Measurements from ENCODE around the gene C21orf58. TPM values are rescaled to one million over a fixed set of nuclear protein-coding genes. Genes with fewer than 3 reads are reported as not detected.

Gene C21orf58
- total RNA-seq, 1 experiment from 2014 or later: 10.8 TPM

DNA sequence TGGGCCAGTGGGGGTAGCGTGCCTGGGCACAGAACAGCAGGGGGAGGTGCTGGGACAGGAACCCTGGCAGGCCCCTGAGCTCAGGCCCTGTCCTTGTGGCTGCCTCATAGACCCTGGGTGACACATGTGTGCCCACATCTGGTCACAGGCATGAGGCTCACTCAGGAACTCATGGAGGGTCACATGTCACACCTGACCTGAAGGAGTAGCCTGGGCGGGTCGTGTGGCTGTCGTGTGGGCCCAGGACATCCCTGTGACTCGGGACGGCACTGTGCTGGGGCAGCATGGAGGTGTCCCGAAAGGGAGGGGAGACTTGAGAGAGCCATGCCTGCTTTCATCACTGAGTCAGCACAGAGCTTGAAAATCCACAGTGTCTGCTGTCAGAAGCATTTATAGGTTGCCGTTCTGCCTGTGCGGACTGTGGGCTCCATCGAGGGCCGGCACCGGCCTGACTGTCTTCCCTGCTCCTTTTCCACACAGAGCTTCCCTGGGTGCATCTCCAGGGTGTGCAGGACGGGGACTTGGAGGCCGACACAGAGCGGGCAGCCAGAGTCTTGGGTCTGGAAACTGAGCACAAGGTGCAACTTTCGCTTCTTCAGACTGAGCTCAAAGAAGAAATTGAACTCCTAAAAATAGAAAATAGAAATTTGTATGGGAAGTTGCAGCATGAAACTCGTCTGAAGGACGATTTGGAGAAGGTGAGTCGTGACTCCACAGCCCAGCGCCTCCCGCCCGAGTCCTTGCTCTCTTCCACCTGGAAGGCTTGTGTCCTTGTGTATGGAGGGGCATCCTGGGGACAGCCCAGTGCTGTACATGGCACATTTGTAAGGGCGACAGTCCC is 33.0 kb upstream of the C21orf58 start (continued):
- TF ChIP-seq FOSL1 (IDR thresholded peaks at IDR 0.05; ENCODE audit: low read depth) (no peak), YY1 (IDR thresholded peaks at IDR 0.05; ENCODE audit: extremely low read depth, insufficient replicate concordance, low read depth, low read length) (no peak), POLR2A (IDR thresholded peaks at IDR 0.05; ENCODE audit: borderline replicate concordance, extremely low read depth, insufficient read depth, insufficient read length) (no peak), EGR1 (IDR thresholded peaks at IDR 0.05; ENCODE audit: low read depth) (no peak), POLR2AphosphoS5 (IDR thresholded peaks at IDR 0.05; ENCODE audit: low read depth, low read length) (no peak), TCF7L2 (IDR thresholded peaks at IDR 0.05; ENCODE audit: borderline replicate concordance, extremely low read depth, insufficient read depth, insufficient read length) (no peak), EZH2phosphoT487 (IDR thresholded peaks at IDR 0.05; ENCODE audit: borderline replicate concordance) (no peak)
- TF ChIP-seq, protein P1, sequence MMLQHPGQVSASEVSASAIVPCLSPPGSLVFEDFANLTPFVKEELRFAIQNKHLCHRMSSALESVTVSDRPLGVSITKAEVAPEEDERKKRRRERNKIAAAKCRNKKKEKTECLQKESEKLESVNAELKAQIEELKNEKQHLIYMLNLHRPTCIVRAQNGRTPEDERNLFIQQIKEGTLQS (IDR thresholded peaks at IDR 0.05): no peak
- TF ChIP-seq, protein P2, sequence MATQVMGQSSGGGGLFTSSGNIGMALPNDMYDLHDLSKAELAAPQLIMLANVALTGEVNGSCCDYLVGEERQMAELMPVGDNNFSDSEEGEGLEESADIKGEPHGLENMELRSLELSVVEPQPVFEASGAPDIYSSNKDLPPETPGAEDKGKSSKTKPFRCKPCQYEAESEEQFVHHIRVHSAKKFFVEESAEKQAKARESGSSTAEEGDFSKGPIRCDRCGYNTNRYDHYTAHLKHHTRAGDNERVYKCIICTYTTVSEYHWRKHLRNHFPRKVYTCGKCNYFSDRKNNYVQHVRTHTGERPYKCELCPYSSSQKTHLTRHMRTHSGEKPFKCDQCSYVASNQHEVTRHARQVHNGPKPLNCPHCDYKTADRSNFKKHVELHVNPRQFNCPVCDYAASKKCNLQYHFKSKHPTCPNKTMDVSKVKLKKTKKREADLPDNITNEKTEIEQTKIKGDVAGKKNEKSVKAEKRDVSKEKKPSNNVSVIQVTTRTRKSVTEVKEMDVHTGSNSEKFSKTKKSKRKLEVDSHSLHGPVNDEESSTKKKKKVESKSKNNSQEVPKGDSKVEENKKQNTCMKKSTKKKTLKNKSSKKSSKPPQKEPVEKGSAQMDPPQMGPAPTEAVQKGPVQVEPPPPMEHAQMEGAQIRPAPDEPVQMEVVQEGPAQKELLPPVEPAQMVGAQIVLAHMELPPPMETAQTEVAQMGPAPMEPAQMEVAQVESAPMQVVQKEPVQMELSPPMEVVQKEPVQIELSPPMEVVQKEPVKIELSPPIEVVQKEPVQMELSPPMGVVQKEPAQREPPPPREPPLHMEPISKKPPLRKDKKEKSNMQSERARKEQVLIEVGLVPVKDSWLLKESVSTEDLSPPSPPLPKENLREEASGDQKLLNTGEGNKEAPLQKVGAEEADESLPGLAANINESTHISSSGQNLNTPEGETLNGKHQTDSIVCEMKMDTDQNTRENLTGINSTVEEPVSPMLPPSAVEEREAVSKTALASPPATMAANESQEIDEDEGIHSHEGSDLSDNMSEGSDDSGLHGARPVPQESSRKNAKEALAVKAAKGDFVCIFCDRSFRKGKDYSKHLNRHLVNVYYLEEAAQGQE (IDR thresholded peaks at IDR 0.05; ENCODE audit: low read depth): no peak

DNA sequence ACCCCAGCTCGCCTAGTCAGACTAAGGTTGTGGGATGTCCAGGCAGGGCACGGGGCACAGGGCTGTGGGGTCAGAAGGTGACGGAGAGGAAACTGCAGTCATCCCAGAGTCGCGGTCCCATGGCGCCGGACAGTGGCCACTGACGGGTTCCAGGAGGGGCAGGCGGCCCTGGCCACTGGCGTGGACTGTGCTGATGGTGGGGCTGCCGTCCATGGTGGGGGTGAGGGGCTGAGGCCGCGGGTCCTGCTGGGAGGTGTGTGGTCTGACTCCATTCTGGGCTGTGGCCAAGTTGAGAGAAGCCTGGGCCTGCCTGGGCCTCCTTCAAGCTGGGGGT is 32.3 kb upstream of the C21orf58 start:
- H2AFZ ChIP-seq (ENCODE audit: low read depth, low read length, poor library complexity, severe bottlenecking): no peak overlapping the region
- no peaks in the 10 kb centered on the region for H4K20me1 ChIP-seq (ENCODE audit: insufficient read depth)
- no peaks in the 10 kb centered on the region for H3K9me3 ChIP-seq (ENCODE audit: control insufficient read depth in 1 of 2, insufficient read depth in 1 of 2, low read depth in 1 of 2, low read length in 2 of 2)
- no peak overlapping the region for H3K27ac ChIP-seq (ENCODE audit: low read depth, low read length)
- POLR2A ChIA-PET: no interaction called here
- H3K36me3 ChIP-seq (ENCODE audit: control insufficient read depth in 1 of 2, insufficient read depth in 2 of 2, low read length in 2 of 2): peaks cover 10 to 19% of the 10 kb centered on the region in 2 experiments; a peak in 3 of 4 replicates
- ATAC-seq (no peak), DNase-seq (ENCODE audit: low read depth, low spot score) (no peak)
- RAD21 ChIA-PET (ENCODE audit: low non-redundant PET in 1 of 2, low total read pairs in 2 of 2, uncharacterized antibody in 2 of 2, unreplicated experiment in 2 of 2): no interaction called here
- no TSS peak for BruUV-seq (replicated peaks)
- H3K4me1 ChIP-seq (ENCODE audit: control insufficient read depth in 1 of 2, insufficient read depth in 2 of 2, low read length in 2 of 2): no peaks in the 10 kb centered on the region
- no peaks in the 10 kb centered on the region for H3K9me2 ChIP-seq (ENCODE audit: insufficient read depth)
- H3K4me2 ChIP-seq (ENCODE audit: low read length): no peak overlapping the region
- CTCF ChIA-PET: no interaction called here
- intact Hi-C loops (cut with micrococcal nuclease): no loop called here
- H3K9ac ChIP-seq (ENCODE audit: low read length): no peak overlapping the region
- H3K4me3 ChIP-seq (replicated peaks in 1 of 2; ENCODE audit: low read depth in 1 of 2, low read length in 2 of 2): no peak overlapping the region
- no peaks in the 10 kb centered on the region for H3K79me2 ChIP-seq (ENCODE audit: insufficient read depth, low read length)
- H3K27me3 ChIP-seq (ENCODE audit: insufficient read depth, low read length): no peaks in the 10 kb centered on the region
- TF ChIP-seq POLR2AphosphoS5 (IDR thresholded peaks at IDR 0.05; ENCODE audit: low read depth, low read length): no peak
- no peak for TF ChIP-seq FOSL1 (IDR thresholded peaks at IDR 0.05; ENCODE audit: low read depth)
- TF ChIP-seq POLR2A (IDR thresholded peaks at IDR 0.05; ENCODE audit: borderline replicate concordance, extremely low read depth, insufficient read depth, insufficient read length): no peak
- TF ChIP-seq, protein P3, sequence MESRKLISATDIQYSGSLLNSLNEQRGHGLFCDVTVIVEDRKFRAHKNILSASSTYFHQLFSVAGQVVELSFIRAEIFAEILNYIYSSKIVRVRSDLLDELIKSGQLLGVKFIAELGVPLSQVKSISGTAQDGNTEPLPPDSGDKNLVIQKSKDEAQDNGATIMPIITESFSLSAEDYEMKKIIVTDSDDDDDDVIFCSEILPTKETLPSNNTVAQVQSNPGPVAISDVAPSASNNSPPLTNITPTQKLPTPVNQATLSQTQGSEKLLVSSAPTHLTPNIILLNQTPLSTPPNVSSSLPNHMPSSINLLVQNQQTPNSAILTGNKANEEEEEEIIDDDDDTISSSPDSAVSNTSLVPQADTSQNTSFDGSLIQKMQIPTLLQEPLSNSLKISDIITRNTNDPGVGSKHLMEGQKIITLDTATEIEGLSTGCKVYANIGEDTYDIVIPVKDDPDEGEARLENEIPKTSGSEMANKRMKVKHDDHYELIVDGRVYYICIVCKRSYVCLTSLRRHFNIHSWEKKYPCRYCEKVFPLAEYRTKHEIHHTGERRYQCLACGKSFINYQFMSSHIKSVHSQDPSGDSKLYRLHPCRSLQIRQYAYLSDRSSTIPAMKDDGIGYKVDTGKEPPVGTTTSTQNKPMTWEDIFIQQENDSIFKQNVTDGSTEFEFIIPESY (IDR thresholded peaks at IDR 0.05; ENCODE audit: extremely low read depth, insufficient replicate concordance, low read length): no peak
- TF ChIP-seq ZFX (IDR thresholded peaks at IDR 0.05): no peak
- TF ChIP-seq ELF1 (IDR thresholded peaks at IDR 0.05; ENCODE audit: borderline replicate concordance, low read depth): no peak
- no peak for TF ChIP-seq JUND (IDR thresholded peaks at IDR 0.05)
- no peak for TF ChIP-seq YY1 (IDR thresholded peaks at IDR 0.05; ENCODE audit: extremely low read depth, insufficient replicate concordance, low read depth, low read length)
- TF ChIP-seq, protein P2 (IDR thresholded peaks at IDR 0.05; ENCODE audit: low read depth): no peak
